ENCODE data around the gene PKD1L1.
"Not testable (repeated sequence)": the region's sequence is repeated elsewhere in the genome, so short reads cannot be mapped to it uniquely, and the experiment has no call there.

Gene PKD1L1, protein sequence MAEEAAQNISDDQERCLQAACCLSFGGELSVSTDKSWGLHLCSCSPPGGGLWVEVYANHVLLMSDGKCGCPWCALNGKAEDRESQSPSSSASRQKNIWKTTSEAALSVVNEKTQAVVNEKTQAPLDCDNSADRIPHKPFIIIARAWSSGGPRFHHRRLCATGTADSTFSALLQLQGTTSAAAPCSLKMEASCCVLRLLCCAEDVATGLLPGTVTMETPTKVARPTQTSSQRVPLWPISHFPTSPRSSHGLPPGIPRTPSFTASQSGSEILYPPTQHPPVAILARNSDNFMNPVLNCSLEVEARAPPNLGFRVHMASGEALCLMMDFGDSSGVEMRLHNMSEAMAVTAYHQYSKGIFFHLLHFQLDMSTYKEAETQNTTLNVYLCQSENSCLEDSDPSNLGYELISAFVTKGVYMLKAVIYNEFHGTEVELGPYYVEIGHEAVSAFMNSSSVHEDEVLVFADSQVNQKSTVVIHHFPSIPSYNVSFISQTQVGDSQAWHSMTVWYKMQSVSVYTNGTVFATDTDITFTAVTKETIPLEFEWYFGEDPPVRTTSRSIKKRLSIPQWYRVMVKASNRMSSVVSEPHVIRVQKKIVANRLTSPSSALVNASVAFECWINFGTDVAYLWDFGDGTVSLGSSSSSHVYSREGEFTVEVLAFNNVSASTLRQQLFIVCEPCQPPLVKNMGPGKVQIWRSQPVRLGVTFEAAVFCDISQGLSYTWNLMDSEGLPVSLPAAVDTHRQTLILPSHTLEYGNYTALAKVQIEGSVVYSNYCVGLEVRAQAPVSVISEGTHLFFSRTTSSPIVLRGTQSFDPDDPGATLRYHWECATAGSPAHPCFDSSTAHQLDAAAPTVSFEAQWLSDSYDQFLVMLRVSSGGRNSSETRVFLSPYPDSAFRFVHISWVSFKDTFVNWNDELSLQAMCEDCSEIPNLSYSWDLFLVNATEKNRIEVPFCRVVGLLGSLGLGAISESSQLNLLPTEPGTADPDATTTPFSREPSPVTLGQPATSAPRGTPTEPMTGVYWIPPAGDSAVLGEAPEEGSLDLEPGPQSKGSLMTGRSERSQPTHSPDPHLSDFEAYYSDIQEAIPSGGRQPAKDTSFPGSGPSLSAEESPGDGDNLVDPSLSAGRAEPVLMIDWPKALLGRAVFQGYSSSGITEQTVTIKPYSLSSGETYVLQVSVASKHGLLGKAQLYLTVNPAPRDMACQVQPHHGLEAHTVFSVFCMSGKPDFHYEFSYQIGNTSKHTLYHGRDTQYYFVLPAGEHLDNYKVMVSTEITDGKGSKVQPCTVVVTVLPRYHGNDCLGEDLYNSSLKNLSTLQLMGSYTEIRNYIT (N-terminal part only)

DNA sequence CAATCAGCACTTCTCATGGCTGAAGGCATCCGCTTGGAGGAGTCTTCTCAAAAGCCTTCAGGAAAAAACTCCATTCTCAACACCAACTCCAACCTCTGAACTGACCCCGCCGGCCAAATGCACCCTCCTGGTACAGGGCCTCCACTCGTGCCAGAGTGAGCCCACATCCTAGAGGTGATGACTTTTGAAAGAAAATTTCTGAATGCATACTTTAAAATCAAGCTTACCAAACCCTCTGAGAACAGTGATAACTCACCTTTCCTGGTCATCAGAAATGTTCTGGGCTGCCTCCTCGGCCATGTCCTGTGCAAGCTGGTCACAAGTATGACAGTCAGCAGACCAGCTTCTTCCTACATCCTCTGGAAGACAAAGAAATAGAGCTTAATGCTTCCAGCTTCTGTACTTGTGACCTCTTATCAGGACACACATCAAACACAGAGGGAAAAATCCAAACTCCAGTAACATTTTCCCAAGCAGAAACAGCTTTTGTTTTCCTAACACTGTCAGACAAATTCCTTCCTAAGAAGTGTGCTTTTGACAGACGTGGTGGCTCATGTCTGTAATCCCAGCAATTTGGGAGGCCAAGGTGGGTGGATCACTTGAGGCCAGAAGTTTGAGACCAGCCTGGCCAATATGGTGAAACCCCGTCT lies at the start of gene PKD1L1:
Gene PKD1L1, minus strand, starts transcription at position 326 of the 650 bp plus-strand sequence. Its CDS starts 26 bp downstream, at position 300.
- Histone ChIP-seq H3K4me1 (ENCODE audit: insufficient read depth, low read length) (peaks cover 13% of the 10 kb centered on the region; the same call in 1 of the 2 replicates), H3K9ac (ENCODE audit: low read depth, low read length) (no peak within 1 kb of the TSS), H3K9me3 (ENCODE audit: insufficient read depth, low read depth, low read length) (no peaks in the 10 kb centered on the region), H3K27me3 (ENCODE audit: insufficient read depth, low read length) (no peaks in the 10 kb centered on the region), H3K27ac (ENCODE audit: low read length) (no peak within 1 kb of the TSS), H3K4me3 (ENCODE audit: low read length) (no peak within 1 kb of the TSS), H3K36me3 (ENCODE audit: insufficient read depth, low read depth, low read length) (no peaks in the 10 kb centered on the region)

DNA sequence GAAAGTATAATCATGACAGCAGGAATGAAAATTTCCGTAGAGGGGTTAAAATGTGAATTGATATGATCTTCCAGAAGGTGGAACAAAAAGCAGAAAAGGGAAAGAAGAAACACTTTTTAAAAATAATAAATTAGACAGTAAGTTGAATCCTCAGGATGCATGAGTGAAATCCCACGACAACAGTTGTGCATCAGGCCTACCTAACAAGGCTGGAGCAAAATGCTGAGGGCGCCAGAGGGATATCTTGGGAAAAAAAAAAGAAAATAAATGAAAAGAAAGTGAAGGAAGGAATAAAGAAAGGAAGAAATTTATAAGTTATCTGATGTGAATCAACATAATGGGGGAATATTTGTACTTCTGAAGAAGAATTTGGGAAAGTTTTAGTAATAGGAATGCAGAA lies 44.2 kb upstream of the PKD1L1 start:
- no peaks in the 10 kb centered on the region for H3K27me3 ChIP-seq (ENCODE audit: insufficient read depth, low read length)
- no peaks in the 10 kb centered on the region for H3K36me3 ChIP-seq (ENCODE audit: insufficient read depth, low read depth, low read length)
- peak overlapping the region; percentile 52; the same call in 1 of the 2 replicates for H3K4me3 ChIP-seq (ENCODE audit: low read length)
- peak overlapping the region; percentile 29; the same call in 1 of the 2 replicates for H3K9ac ChIP-seq (ENCODE audit: low read depth, low read length)
- H3K27ac ChIP-seq (ENCODE audit: low read length), result no peak overlapping the region
- no peaks in the 10 kb centered on the region for H3K9me3 ChIP-seq (ENCODE audit: insufficient read depth, low read depth, low read length)
- peaks cover 8% of the 10 kb centered on the region; the same call in 1 of the 2 replicates for H3K4me1 ChIP-seq (ENCODE audit: insufficient read depth, low read length)

DNA sequence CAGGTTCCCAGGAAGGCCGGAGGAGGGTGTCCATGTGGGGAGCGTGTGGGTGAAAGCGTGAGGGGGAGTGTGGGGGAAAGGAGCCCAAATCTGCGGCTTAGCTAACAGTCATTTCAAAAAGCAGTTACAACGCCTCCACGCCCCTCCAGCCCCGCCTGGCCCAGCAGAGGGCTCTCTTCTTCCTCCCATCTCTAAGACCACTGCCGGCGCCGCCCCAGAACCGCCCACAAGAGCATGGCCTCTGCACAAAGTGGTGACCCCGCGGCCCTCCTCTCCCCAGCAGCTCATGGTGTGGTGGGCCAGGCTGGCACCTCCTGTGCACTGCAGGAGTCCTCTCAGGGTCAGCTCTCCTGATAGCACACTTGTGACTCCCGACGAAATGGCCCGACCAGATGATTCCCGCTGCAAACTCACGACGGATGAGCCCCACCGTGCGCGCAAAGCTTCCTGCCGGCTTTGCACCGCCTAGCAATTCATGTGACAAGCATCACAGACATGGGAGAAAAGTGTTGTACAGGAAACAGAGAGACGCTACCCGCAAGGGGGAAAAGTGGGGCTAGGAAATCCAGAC lies 43.6 kb upstream of the PKD1L1 start:
- H3K27ac ChIP-seq (ENCODE audit: low read length), result no peak overlapping the region
- H3K4me1 ChIP-seq (ENCODE audit: insufficient read depth, low read length), result peaks cover 8% of the 10 kb centered on the region; the same call in 1 of the 2 replicates
- peak overlapping the region; percentile 52; the same call in 1 of the 2 replicates for H3K4me3 ChIP-seq (ENCODE audit: low read length)
- H3K9ac ChIP-seq (ENCODE audit: low read depth, low read length), result peak overlapping the region; percentile 29; the same call in 1 of the 2 replicates
- no peaks in the 10 kb centered on the region for H3K36me3 ChIP-seq (ENCODE audit: insufficient read depth, low read depth, low read length)
- H3K27me3 ChIP-seq (ENCODE audit: insufficient read depth, low read length), result no peaks in the 10 kb centered on the region
- H3K9me3 ChIP-seq (ENCODE audit: insufficient read depth, low read depth, low read length), result no peaks in the 10 kb centered on the region

DNA sequence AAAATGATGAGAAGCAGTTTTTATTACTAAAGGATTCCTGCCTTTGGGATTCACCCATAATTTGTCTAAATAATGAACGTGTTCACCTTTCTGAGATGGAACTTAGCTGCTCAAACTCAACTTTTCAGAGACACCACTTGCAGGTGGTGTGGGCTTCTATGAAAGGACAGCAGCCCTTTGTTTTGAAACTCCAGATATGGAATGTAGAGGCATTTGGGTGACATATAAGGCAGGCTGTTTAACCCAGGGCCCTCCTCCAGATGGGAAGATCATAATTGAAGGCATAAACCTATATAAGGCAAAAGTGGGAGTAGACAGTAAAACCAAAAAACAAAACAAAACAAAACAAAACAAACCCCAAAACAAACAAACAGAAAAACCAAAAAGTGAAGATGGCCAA lies 43.0 kb upstream of the PKD1L1 start:
- Histone ChIP-seq H3K4me1 (ENCODE audit: insufficient read depth, low read length) (peaks cover 8% of the 10 kb centered on the region; the same call in 1 of the 2 replicates), H3K9me3 (ENCODE audit: insufficient read depth, low read depth, low read length) (no peaks in the 10 kb centered on the region), H3K27me3 (ENCODE audit: insufficient read depth, low read length) (no peaks in the 10 kb centered on the region), H3K4me3 (ENCODE audit: low read length) (peak overlapping the region; percentile 52; the same call in 1 of the 2 replicates), H3K27ac (ENCODE audit: low read length) (no peak overlapping the region), H3K9ac (ENCODE audit: low read depth, low read length) (no peak overlapping the region), H3K36me3 (ENCODE audit: insufficient read depth, low read depth, low read length) (no peaks in the 10 kb centered on the region)

DNA sequence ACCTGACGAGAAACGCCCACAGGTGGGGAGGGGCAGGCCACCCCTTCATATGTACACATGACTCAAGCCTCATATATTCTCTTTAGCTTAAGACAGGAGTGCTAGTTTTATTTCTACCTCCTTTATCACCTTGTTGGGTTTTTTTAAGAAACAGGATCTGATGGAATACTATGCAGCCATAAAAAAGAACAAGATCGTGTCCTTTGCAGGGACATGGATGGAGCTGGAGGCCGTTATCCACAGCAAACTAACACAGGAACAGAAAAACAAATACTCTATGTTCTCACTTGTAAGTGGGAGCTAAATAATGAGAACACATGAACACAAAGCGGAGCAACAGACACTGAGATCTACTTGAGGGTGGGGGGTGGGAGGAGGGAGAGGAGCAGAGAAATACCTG lies 42.3 kb upstream of the PKD1L1 start:
- H3K9me3 ChIP-seq (ENCODE audit: insufficient read depth, low read depth, low read length), result no peaks in the 10 kb centered on the region

DNA sequence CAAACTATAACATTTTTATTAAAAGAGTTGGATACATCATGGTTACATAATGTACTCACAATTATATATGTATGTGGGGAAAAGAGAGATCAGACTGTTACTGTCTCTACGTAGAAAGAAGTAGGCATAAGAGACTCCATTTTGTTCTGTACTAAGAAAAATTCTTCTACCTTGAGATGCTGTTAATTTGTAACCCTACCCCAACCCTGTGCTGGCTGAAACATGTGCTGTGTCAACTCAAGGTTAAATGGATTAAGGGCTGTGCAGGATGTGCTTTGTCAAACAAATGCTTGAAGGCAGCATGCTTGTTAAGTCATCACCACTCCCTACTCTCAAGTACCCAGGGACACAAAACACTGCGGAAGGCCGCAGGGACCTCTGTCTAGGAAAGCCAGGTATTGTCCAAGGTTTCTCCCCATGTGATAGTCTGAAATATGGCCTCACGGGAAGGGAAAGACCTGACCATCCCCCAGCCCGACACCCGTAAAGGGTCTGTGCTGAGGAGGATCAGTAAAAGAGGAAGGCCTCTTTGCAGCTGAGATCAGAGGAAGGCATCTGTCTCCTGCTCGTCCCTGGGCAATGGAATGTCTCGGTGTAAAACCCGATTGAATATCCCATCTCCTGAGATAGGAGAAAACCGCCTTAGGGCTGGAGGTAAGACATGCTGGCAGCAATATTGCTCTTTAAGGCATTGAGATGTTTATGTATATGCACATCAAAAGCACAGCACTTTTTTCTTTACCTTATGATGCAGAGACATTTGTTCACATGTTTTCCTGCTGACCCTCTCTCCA lies 41.5 kb upstream of the PKD1L1 start:
- H3K9ac ChIP-seq (ENCODE audit: low read depth, low read length); H3K27ac ChIP-seq (ENCODE audit: low read length); H3K4me1 ChIP-seq (ENCODE audit: insufficient read depth, low read length); H3K36me3 ChIP-seq (ENCODE audit: insufficient read depth, low read depth, low read length); H3K27me3 ChIP-seq (ENCODE audit: insufficient read depth, low read length); H3K9me3 ChIP-seq (ENCODE audit: insufficient read depth, low read depth, low read length); H3K4me3 ChIP-seq (ENCODE audit: low read length): not testable (repeated sequence)

More for the DNA sequence above, 42.3 kb upstream of the PKD1L1 start:
- Histone ChIP-seq H3K27me3 (ENCODE audit: insufficient read depth, low read length) (no peaks in the 10 kb centered on the region), H3K4me1 (ENCODE audit: insufficient read depth, low read length) (peaks cover 8% of the 10 kb centered on the region; the same call in 1 of the 2 replicates), H3K4me3 (ENCODE audit: low read length) (no peak overlapping the region), H3K27ac (ENCODE audit: low read length) (no peak overlapping the region), H3K9ac (ENCODE audit: low read depth, low read length) (no peak overlapping the region), H3K36me3 (ENCODE audit: insufficient read depth, low read depth, low read length) (no peaks in the 10 kb centered on the region)

DNA sequence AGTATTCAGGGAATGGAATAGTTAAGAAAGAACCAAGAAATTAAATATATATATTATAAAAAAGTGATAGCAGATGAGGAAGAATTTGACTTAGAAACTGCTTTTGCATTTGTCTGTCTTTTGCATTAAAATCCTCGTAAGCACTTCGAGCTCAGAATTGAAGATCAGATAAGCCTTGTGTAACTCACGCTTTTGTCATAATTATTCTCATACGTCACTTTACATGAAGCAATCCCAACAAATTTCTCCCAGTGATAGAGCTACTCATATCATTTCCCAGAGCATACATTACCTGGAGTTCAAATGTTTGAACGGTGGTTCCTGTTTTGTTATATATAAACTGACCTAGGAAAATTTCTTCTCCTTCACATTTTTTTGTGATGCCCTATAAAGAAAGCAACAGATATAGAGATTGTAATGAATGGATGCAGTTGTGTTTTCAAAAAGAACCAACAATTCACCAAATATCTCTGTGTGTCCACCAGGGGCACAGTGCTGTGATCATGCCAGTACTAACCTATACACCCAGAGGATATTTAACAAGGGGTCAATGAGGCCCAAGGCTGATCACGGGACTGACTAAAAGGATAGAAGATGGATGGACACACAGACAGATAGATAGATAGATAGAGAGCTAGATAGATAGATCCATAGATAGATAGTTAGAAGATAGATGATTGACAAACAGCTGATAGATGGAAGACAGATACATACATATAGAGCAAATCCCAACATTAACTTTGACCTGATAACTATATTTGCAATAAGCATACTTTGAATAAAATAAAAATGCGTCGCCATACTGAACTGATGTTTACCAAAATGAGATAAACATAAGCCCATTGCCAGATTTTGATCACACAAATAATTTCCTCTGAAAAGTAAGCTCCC lies 40.5 kb upstream of the PKD1L1 start:
- Histone ChIP-seq H3K9me3 (ENCODE audit: insufficient read depth, low read depth, low read length) (no peaks in the 10 kb centered on the region), H3K9ac (ENCODE audit: low read depth, low read length) (no peak overlapping the region), H3K27me3 (ENCODE audit: insufficient read depth, low read length) (no peaks in the 10 kb centered on the region), H3K4me1 (ENCODE audit: insufficient read depth, low read length) (peaks cover 8% of the 10 kb centered on the region; the same call in 1 of the 2 replicates), H3K27ac (ENCODE audit: low read length) (no peak overlapping the region), H3K4me3 (ENCODE audit: low read length) (no peak overlapping the region), H3K36me3 (ENCODE audit: insufficient read depth, low read depth, low read length) (no peaks in the 10 kb centered on the region)

DNA sequence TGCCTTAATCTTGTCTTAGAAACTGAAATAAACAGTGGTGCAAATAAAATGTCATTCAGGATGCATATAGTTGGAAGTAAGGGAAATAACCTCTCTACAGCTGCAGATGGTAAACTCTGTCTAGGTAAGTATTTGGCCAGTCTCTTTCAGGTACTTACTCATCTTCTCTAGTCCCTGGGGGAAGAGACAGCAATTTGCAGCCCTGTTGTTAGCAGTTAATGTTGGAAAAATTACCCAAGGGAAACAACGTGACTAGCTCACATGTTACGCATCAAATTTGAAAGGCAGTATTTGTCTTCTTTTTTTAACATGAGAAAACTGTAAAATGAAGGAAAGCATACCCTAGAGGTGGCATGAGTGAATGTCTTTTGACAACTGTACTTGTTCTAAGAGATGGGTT lies 34.3 kb upstream of the PKD1L1 start:
- no peak overlapping the region for H3K9ac ChIP-seq (ENCODE audit: low read depth, low read length)
- H3K9me3 ChIP-seq (ENCODE audit: insufficient read depth, low read depth, low read length), result no peaks in the 10 kb centered on the region
- H3K27me3 ChIP-seq (ENCODE audit: insufficient read depth, low read length), result no peaks in the 10 kb centered on the region
- no peak overlapping the region for H3K27ac ChIP-seq (ENCODE audit: low read length)
- H3K4me3 ChIP-seq (ENCODE audit: low read length), result no peak overlapping the region
- H3K4me1 ChIP-seq (ENCODE audit: insufficient read depth, low read length), result peaks cover 3% of the 10 kb centered on the region; the same call in 1 of the 2 replicates
- peaks cover 11% of the 10 kb centered on the region for H3K36me3 ChIP-seq (ENCODE audit: insufficient read depth, low read depth, low read length)

DNA sequence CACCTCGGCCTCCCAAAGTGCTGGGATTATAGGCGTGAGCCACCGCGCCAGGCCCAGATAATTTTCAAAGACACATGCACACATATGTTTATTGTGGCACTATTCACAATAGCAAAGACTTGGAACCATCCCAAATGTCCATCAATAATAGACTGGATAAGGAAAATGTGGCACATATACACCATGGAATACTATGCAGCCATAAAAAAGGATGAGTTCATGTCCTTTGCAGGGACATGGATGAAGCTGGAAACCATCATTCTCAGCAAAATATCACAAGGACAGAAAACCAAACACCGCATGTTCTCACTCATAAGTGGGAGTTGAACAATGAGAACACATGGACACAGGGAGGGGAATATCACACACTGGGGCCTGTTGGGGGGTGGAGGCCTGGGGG lies 32.4 kb upstream of the PKD1L1 start:
- peaks cover 30% of the 10 kb centered on the region for H3K36me3 ChIP-seq (ENCODE audit: insufficient read depth, low read depth, low read length)
- H3K4me3 ChIP-seq (ENCODE audit: low read length); H3K9me3 ChIP-seq (ENCODE audit: insufficient read depth, low read depth, low read length); H3K4me1 ChIP-seq (ENCODE audit: insufficient read depth, low read length); H3K27ac ChIP-seq (ENCODE audit: low read length); H3K9ac ChIP-seq (ENCODE audit: low read depth, low read length); H3K27me3 ChIP-seq (ENCODE audit: insufficient read depth, low read length): not testable (repeated sequence)

Data from iPS-20b (cell line).